ENCODE measurements around the gene MEIS2. TPM values are rescaled to one million over a fixed set of nuclear protein-coding genes. Genes with fewer than 3 reads are reported as not detected.

MEIS2 gene
- total RNA-seq, 2 experiments from 2014 or later, result 0.14 TPM; not detected in 1

DNA sequence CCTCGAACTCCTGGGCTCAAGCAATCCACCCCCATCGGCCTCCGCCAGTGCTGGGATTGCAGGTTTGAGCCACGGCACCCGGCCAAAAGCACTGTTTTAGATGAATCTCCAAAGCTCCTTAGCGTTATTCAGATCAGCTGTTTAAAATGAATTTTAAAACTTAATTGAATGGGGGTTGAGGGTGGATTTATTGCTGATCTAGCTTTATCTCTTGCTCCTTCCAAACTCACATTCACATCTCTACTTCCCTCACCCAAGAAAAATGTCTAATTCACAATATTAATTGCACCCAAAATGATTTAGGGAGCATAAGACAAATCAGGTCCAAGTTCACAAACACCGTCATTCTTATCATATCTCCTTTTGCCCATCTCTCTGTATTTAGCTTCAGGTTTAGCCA lies 89.8 kb downstream of the MEIS2 start:
- Mint-ChIP-seq H3K36me3 (ENCODE audit: low read depth) (no peaks in the 10 kb centered on the region), H3K27me3 (no peaks in the 10 kb centered on the region), H3K9me3 (no peaks in the 10 kb centered on the region), H3K4me1 (ENCODE audit: low read depth) (no peaks in the 10 kb centered on the region), H3K4me3 (no peak overlapping the region), H3K27ac (no peak overlapping the region)
- no peak for TF ChIP-seq CTCF (IDR thresholded peaks at IDR 0.05)
- no peak for DNase-seq
- ChIA-PET CTCF (no interaction called here), POLR2A (no interaction called here)
- ATAC-seq, result no peak
- intact Hi-C loops (cut with micrococcal nuclease), result loop anchor here (10.0 kb wide), 1 partner anchor 56 kb away; no protein-coding TSS in a partner anchor

GRCh38 chr15:37009288-37009687 lies 91.1 kb downstream of the MEIS2 start:
- Mint-ChIP-seq H3K27ac (no peak overlapping the region), H3K27me3 (peaks cover 1% of the 10 kb centered on the region), H3K4me1 (ENCODE audit: low read depth) (no peaks in the 10 kb centered on the region), H3K4me3 (no peak overlapping the region), H3K9me3 (peaks cover 2% of the 10 kb centered on the region), H3K36me3 (ENCODE audit: low read depth) (no peaks in the 10 kb centered on the region)
- no peak for ATAC-seq
- intact Hi-C loops (cut with micrococcal nuclease), result no loop called here
- ChIA-PET CTCF (no interaction called here), POLR2A (no interaction called here)
- no peak for TF ChIP-seq CTCF (IDR thresholded peaks at IDR 0.05)
- no peak for DNase-seq

DNA sequence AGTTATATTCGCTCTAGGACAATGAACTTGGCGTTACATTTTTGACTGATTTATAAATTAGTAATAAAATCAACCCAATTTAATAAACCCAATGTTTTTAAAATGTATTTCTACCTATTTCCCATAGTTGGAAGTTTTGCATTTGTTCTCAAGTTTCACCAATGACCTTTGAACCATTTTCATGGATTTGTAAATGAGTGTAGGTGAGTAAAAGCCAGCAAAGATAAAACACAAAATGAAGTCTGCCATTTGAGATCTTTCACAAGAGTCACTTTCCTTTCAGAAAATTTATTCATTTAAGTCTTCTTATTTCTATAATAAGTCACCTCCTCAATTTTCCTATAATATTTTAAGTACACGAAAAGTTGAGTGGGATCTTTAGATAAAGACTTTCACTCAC lies 92.1 kb downstream of the MEIS2 start:
- no peak overlapping the region for H3K4me3 Mint-ChIP-seq
- CTCF ChIA-PET, result no interaction called here
- no peaks in the 10 kb centered on the region for H3K4me1 Mint-ChIP-seq (ENCODE audit: low read depth)
- DNase-seq (no peak), ATAC-seq (no peak)
- no peak for TF ChIP-seq CTCF (IDR thresholded peaks at IDR 0.05)
- H3K27me3 Mint-ChIP-seq, result peaks cover 1% of the 10 kb centered on the region
- H3K27ac Mint-ChIP-seq, result no peak overlapping the region
- H3K9me3 Mint-ChIP-seq, result peaks cover 2% of the 10 kb centered on the region
- POLR2A ChIA-PET, result no interaction called here
- no peaks in the 10 kb centered on the region for H3K36me3 Mint-ChIP-seq (ENCODE audit: low read depth)
- intact Hi-C loops (cut with micrococcal nuclease), result no loop called here

- H3K4me3 Mint-ChIP-seq, result no peak overlapping the region
- ChIA-PET CTCF (interaction anchor here (0.7 kb wide), 1 partner anchor 26 kb away, joined by 3 read pairs; no protein-coding TSS in a partner anchor), POLR2A (no interaction called here)
- intact Hi-C loops (cut with micrococcal nuclease), result no loop called here
- H3K4me1 Mint-ChIP-seq (ENCODE audit: low read depth), result no peaks in the 10 kb centered on the region
- ATAC-seq, result no peak
- H3K36me3 Mint-ChIP-seq (ENCODE audit: low read depth), result no peaks in the 10 kb centered on the region
- DNase-seq, result no peak
- TF ChIP-seq CTCF (IDR thresholded peaks at IDR 0.05), result no peak
- H3K27me3 Mint-ChIP-seq, result peaks cover 2% of the 10 kb centered on the region
- peaks cover 2% of the 10 kb centered on the region for H3K9me3 Mint-ChIP-seq
- no peak overlapping the region for H3K27ac Mint-ChIP-seq
Measured at GRCh38 chr15:37007301-37007700, 93.0 kb downstream of the MEIS2 start.

DNA sequence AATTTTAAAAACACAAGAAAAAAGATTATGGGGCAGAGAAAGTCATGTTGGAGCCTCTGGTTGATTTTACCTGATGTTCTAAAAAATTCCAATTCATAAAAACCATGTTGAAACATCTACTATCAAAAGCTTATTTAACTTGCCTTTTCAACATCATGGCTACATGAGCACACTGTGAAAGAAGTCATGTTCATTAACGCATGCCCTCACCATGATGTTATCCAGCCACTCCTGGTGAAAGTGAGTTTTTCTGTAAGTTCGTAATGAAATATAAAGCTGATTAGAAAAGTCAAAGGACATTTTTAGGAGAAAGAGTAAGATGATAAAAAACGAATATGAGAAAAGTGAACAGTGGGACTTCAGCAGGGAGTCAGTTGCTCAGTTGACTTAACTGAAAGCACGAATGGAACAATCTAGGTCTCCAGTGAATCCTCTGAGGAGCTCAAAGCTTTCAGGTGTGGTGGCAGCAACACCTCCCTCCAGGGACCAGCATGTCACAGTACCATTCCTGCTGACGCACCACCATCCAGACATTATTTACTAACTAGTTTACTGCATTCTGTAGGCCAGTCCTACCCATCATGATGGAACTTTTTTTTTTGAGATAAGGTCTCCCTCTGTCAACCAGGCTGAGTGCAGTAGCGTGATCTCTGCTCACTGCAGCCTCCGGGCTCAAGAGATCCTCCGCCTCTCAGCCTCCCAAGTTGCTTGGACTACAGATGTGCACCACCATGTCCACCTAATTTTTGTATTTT lies 95.2 kb downstream of the MEIS2 start:
- no peak overlapping the region for H3K4me3 Mint-ChIP-seq
- POLR2A ChIA-PET, result no interaction called here
- CTCF ChIA-PET, result no interaction called here
- no peaks in the 10 kb centered on the region for H3K36me3 Mint-ChIP-seq (ENCODE audit: low read depth)
- H3K4me1 Mint-ChIP-seq (ENCODE audit: low read depth), result no peaks in the 10 kb centered on the region
- intact Hi-C loops (cut with micrococcal nuclease), result no loop called here
- no peak overlapping the region for H3K27ac Mint-ChIP-seq
- TF ChIP-seq CTCF (IDR thresholded peaks at IDR 0.05), result no peak
- no peak for DNase-seq
- ATAC-seq, result no peak
- peaks cover 4% of the 10 kb centered on the region for H3K27me3 Mint-ChIP-seq
- peaks cover 2% of the 10 kb centered on the region for H3K9me3 Mint-ChIP-seq

Measured in activated CD8-positive, alpha-beta T cell treated with anti-CD3 and anti-CD28 coated beads for 36 hours (primary cell).